Colon (tissue), 2 donors: ENCODE results near the gene TARBP2.

Experiments
- FAIRE-seq: peaks from 2 replicates; lab custom pipeline; 2012; peaks lifted over from hg19 to GRCh38; lab: Jason Lieb, UNC
- donor health status: control.
- donor health status: control.

The TARBP2 gene

GRCh38 chr12:53495903-53496751, 5.0 kb upstream of the TARBP2 start:
- FAIRE-seq = no peak

GRCh38 chr12:53496752-53497032, 4.4 kb upstream of the TARBP2 start:
- FAIRE-seq = no peak

- no peak for FAIRE-seq
Observed at GRCh38 chr12:53497461-53497860, 3.6 kb upstream of the TARBP2 start.

- no peak for FAIRE-seq
Observed at GRCh38 chr12:53498235-53498630, 2.9 kb upstream of the TARBP2 start.

GRCh38 chr12:53499266-53500141, 1.6 kb upstream of the TARBP2 start, which contains the start of gene MAP3K12:
Gene MAP3K12 (minus strand): TSS chr12:53499458. CDS start chr12:53487391, 12,067 bp downstream.
- no peak for FAIRE-seq

- peak; percentile 21 for FAIRE-seq
Observed at GRCh38 chr12:53500142-53500775, 824 bp upstream of the TARBP2 start.

GRCh38 chr12:53501615-53502181, 615 bp downstream of the TARBP2 start:
- no peak for FAIRE-seq

- no peak for FAIRE-seq
Observed at GRCh38 chr12:53502331-53502730, 1.2 kb downstream of the TARBP2 start.

GRCh38 chr12:53502983-53503728, 2.1 kb downstream of the TARBP2 start:
- FAIRE-seq = no peak

- FAIRE-seq = no peak
Observed at GRCh38 chr12:53504004-53504920, 3.2 kb downstream of the TARBP2 start.

GRCh38 chr12:53505086-53505485, 4.0 kb downstream of the TARBP2 start:
- FAIRE-seq = no peak

GRCh38 chr12:53505555-53506449, 4.7 kb downstream of the TARBP2 start:
- no peak for FAIRE-seq

GRCh38 chr12:53506450-53506785, 5.3 kb downstream of the TARBP2 start:
- no peak for FAIRE-seq

- no peak for FAIRE-seq
Observed at GRCh38 chr12:53506881-53507602, 6.0 kb downstream of the TARBP2 start, which contains the start of gene NPFF. Gene NPFF (minus strand): TSS chr12:53507484. CDS start chr12:53507474, 10 bp downstream.

- no peak for FAIRE-seq
Observed at GRCh38 chr12:53507603-53507885, 6.5 kb downstream of the TARBP2 start.

- FAIRE-seq = no peak
Observed at GRCh38 chr12:53508534-53509170, 7.6 kb downstream of the TARBP2 start.

- no peak for FAIRE-seq
Observed at GRCh38 chr12:53510181-53510812, 9.2 kb downstream of the TARBP2 start.
